ENCODE results near the gene INVS. TPM values are rescaled to one million over a fixed set of nuclear protein-coding genes. Genes with fewer than 3 reads are reported as not detected.
A peak's percentile ranks its signal among the peaks of the same experiment; 100 is the strongest.

INVS gene
- total RNA-seq, 1 experiment from 2014 or later: 17.3 TPM

DNA sequence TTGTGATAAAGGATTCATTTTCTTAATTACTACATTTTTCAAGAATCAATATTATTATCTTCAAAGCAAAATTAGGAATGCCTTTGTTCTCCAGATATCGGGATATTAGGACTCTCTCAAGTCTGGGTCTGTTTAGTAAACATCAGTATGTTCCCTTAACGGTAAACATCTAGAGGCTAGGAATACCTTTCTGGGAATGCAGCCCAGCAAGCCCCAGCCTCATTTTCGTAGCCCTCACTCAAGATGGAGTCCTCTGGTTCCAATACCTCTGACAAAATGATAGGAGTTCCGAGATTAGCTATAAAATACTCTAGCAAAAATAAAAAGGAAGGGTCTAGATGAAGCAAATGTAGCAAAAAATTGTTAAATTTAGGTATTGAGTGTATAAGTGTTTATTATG is 169.2 kb downstream of the INVS start:
- DNase-seq (ENCODE audit: low read depth): no peak

DNA sequence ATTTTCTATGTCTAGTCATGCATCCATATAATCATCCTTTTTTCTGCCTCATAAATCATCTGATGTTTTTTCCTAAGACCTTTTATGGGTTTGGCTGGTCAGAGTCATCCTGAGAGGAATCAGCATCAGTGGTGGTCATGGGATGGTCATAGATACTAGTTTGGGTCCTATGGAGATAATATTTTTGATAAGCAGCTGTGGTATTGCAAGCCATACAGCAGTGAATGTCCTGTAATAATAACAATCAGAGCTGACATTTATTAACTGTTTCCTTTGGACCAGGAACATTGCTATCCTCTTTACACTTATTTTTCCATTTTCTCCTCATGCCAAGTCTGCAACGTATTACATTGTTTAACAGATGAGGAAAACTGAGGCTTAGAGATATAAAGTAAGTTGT is 170.6 kb downstream of the INVS start:
- no peak for DNase-seq (ENCODE audit: low read depth)

DNA sequence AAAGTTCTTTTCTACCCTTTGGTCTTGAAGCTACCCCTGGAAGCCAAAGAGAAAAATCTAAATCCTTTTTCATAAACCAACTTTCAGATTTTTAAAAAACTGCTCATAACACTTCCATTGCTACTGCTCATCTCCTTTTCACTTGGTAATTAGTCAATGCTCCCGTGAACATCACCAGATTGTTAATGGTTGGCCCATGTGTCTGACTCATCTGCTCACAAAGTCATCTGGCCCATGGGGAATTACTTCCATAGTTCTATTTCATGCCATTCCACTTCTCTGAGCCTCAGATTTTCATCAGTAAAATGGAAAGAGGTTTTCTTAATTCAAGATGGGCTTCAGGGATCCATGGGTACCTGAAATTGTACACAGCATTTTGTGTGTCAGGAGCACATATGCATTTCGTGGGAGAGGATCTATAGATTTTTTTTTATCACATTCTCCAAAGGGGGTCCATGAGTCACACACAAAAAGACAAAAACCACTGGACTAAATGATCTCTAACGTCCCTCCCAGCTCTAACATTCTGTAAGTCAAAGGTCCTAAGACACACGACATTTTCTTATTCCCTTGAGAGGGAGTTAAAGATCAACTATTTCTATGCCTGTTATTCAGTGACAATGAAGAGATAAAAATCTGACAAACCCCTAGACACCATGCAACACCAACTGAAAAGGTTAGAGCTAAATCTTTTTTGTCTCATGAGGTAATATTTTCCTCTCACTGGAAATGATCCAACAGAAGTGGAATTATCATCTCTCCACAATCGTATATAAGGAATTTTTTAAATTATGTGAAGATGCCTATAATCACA is 178.3 kb downstream of the INVS start:
- DNase-seq (ENCODE audit: low read depth): peak; percentile 46

DNA sequence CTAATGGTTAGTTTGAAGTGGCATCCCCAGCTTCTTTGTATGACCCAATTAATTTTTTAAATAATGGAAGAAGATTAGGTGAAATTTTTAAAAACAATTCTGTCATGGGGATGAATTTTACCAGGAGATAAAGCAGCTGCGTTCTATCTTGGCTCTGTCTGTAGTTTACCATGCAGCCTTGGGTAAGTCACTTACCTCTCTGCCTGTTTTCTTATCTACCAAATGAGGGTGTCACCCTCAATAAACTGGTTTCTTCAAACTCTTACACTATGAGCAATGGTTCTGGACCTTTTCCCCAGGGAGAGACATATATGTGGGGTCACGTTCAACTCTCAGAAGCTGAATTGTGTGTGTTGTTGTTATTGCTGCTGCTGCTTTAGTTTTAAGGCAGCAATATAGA is 182.0 kb downstream of the INVS start:
- no peak for DNase-seq (ENCODE audit: low read depth)

DNA sequence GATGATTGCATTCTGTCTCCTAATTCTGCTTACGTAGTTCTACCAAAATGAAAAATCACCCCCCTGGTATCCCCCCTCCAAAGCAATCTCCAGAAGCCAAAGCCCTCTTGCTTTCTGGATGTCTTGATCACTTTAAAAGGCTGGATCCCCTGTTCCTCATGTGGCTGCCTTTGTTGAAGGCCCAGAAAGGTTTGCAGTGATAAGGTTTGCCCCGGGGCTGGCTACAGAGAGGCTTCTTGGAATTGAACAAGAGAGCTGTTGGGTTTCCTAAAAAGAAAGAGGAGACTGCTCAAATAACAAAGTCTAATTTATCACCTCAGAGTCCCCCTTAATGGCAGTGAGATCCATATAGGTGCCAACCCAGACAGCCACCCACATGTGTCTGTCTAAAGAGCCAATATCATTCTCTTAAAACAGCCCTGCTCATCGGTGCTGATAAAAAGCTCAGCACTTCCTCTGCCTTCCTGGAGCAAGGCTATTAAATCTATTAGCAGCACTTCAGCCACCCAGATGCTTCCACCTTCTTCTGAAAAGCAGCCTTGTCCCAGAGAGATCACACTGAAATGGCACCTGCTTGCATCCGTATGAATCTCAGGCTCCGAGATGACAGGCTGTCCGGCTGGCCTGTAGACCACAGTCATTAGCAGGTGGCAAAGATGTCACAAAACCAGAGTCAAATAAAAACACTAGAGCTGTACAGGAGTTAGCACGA is 182.8 kb downstream of the INVS start:
- DNase-seq (ENCODE audit: low read depth): no peak

DNA sequence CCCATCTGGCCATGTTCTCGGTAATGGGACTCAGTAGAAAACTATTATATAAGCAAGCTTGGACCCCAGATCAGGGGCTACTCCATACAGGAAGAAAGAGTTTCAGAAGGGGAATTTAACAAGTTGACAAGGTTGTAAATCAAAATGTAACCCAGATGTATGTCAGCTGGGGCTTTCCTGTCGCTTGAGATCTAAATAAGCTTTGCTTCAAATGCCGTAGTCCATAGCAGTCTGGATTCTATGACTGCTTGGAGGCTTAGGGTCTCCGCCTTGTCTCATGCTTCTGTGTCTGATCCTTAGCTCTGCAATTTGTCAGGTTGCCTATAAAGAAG is 183.3 kb downstream of the INVS start:
- DNase-seq (ENCODE audit: low read depth): no peak

DNA sequence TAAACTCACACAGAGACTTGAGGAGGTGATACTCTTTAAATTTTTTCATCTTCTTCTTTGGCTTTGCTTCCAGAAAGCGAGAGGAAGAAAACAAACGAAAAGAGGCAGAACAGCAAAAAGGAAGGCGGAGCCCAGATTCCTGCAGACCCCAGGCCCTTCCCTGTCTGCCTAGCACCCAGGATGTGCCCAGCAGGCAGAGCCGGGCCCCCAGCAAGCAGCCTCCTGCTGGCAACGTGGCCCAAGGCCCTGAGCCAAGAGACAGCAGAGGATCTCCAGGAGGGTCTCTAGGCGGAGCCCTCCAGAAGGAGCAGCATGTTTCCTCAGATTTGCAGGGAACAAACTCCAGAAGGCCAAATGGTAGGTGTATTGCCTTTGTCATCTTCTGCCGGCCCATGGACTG is 185.2 kb downstream of the INVS start:
- DNase-seq (ENCODE audit: low read depth): no peak

DNA sequence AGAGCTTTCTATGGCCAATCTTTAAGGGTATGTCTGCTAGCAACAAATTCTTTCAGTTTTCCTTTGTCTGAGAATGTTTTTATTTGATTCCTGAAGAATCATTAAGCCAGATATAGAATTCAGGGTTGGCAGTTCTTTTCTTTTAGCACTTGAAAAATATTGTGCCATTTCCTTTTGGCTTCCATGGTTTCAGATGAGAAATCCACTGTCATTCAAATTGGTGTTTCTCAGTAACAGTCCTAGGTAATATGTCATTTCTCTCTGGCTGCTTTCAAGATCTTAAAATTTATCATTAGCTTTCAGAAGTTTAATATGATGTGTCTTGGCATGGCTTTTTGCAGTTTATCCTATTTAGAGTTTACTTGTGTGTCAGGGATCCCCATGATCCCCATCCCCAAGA is 186.0 kb downstream of the INVS start:
- no peak for DNase-seq (ENCODE audit: low read depth)

DNA sequence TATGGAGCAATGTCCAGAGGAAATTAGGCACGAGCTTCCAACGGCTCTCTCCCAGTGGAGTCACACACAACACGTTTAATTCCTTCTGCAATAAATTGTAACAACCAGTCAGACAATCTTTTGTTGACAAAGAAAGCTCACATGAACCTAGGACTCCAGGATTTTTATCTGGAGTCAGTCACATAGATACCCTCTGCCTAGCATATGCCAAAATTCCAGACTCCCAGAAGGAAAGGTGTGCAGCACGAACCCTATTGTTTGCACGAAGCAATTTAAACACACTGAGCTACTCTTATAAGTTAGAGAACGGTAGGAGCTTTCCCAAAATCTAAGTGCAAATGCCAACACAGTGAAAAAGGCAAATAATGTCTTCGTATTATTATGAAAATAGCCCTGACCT is 186.6 kb downstream of the INVS start:
- DNase-seq (ENCODE audit: low read depth): no peak

DNA sequence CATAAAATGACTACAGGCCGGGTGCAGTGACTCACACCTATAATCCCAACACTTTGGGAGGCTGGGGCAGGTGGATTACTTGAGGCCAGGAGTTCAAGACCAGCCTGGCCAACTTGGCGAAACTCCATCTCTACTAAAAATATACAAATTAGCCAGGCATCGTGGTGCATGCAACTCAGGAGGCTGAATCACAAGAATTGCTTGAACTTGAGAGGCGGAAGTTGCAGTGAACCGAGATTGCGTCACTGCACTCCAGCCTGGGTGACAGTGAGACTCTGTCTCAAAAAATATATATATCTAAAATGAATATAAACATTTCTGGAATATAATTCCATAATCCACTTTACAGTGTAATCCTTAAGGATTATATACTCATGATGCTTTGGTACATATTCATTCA is 187.2 kb downstream of the INVS start:
- DNase-seq (ENCODE audit: low read depth): no peak

DNA sequence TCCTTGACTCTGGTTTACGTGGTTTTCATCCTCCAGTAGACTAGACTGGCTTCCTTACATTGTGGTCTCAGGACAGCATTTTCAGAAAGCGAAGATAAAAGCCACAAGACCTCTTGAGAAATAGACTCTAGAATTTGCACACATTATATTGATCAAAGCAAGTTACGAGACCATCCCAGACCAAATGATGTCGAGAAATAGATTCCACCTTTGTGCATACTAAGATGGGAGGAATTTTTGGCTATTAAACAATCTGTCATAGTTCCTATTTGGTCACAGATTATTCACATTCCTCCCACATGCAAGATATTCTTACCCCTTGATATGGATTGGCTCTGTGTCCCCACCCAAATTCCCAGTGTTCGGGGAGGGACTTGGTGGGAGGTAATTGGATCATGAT is 188.1 kb downstream of the INVS start:
- DNase-seq (ENCODE audit: low read depth): no peak

DNA sequence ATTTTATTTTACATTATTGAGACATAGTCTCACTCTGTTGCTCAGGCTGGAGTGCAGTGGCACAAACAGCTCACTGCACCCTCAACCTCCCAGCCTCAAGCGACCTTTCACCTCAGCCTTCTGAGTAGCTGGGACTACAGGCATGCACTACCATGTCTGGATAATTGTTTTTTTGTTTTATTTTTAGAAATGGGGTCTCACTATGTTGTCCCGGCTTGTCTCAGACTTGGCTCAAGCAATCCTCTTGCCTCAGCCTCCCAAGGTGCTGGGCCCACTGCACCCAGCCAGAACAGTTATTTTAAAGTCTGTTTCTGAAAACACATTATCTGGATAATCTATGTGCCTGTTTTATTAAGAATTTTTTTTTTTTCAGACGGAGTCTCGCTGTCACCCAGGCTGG is 191.7 kb downstream of the INVS start:
- no peak for DNase-seq (ENCODE audit: low read depth)

DNA sequence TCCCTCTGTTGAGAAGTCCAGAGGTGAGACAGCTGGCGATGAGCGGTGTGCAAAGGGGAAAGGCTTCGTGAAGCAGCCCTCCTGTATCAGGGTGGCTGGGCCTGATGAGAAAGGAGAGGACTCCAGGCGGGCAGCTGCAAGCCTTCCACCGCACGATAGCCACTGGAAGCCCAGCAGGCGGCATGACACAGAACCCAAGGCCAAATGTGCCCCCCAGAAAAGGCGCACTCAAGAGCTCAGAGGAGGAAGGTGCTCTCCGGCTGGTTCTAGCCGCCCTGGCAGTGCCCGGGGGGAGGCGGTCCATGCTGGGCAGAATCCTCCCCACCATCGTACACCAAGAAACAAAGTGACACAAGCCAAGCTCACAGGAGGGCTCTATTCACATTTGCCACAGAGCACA is 193.4 kb downstream of the INVS start:
- DNase-seq (ENCODE audit: low read depth): no peak

DNA sequence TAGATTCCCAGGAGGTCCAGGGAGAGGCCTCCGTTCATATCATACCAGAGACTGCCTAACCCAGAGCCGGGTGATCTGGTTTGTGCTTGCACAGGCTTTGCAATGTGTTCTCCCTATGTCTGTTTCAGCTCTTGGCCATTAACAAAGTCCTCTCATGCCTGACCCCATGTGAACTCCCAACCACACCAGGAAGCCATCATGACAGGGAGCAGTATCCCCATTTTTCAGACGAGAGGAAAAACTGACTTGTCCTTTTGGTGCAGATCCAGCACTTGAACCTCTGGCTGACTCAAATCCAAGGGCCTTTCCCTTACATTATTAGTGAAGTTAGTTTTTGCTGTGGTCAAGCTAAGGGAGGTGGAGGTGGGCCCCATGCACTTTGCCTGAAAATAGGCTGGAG is 195.3 kb downstream of the INVS start:
- DNase-seq (ENCODE audit: low read depth): no peak

DNA sequence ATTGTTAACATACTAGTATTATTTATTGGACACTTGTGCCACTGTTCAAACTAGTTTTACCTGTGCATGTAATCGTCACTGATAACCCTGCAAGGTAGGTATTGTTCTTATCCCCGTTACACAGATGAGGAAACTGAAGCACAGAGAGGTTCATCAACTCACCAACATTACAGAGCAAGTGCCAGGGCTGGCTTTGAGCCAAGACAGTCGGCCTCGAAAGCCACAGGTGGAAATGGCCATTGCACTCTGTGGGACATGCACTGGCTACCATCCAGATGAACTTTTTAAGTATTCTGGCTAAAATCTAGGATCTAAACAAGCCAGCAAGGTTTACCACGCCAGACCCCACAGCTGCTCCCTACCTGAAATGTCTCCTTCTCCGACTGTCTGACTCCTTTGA is 195.8 kb downstream of the INVS start:
- DNase-seq (ENCODE audit: low read depth): no peak

DNA sequence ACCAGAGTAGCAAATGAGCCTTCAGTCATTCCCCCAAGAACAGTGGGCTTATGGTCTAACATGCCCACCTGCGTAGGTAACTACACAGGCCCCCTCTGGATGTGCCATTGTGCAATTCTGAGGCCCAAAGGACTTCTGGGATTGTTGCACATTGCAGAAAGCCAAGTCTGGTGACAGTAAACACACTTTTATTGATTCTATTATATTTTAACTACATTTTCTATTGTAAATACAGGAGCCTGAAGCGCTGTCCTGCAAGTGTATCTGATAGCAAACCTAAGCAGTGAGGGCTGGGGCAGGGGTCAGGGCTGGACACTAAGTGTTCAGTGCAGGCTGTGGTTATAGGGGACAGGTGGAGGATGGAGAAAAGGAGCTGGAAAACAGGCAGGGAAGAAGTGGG is 196.2 kb downstream of the INVS start:
- no peak for DNase-seq (ENCODE audit: low read depth)

DNA sequence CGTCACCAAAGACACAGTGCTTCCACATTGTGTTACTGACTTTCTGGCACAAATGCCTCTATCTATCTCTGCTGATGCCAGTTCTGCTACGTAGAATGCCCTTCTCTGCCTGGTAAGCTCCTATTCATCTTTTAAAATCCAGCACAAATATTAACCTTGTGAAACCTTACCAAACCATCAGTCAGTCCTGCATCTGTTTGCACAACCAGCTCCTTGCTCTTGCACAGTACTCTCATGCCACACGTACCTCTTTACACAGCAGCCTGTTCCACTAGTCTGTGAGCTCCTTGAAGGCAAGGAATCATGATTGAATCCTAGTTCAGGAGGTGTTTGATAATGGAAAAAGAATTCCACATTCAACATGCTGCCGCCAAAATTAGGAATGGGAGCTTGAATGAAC is 197.4 kb downstream of the INVS start:
- DNase-seq (ENCODE audit: low read depth): no peak

DNA sequence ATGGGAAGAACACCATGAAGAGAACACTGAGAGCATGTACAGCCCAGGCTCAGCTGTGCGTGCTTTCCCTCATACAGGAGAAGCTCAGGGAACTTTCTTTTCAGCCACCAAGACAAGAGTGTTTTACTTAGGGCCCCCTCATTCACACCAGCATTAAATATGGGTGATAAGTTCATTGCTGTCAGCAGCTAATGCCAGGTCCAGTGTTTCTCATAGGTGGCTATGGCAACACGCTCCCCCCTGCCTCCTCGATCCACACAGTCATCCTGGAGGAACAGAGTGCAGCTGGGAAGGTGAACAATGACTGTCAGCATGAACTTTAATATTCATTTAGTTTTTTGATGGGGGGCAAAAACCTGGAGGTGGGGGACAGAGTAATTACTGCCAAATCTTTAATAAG is 199.3 kb downstream of the INVS start:
- DNase-seq (ENCODE audit: low read depth): no peak

DNA sequence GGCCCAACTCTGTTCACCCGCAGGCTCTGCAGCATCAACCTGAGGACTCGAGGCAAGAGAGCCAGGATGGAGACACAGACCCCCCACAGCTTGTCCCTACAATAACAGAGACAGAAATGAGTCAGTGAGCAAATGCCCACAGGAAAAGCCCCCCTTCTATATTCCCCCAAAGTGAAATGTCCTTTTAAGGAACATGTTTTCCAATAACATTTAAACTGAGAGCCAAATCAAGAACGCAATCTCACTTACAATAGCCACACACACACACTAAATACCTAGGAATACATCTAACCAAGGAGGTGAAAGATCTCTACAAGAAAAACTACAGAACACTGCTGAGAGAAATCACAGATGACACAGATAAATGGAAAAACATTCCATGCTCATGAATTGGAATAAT is 204.7 kb downstream of the INVS start:
- no peak for DNase-seq (ENCODE audit: low read depth)

DNA sequence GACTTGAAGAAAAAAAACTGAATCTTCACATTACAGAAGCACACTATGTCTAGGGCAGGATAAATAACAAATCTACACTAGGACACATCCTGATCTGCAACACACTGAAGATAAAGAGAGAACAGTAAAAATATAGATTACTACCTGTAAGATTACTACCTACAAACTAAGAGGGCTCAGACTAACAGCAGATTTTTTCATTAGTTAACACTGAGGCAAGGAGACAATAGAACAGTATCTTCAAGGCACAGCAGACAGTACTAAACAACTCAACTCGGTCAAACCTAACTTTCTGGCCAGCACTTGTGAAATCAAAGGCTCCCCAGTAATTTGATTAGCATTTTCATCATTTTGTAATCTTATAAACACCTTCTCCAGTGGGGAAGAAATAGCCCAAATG is 207.2 kb downstream of the INVS start:
- DNase-seq (ENCODE audit: low read depth): no peak

DNA sequence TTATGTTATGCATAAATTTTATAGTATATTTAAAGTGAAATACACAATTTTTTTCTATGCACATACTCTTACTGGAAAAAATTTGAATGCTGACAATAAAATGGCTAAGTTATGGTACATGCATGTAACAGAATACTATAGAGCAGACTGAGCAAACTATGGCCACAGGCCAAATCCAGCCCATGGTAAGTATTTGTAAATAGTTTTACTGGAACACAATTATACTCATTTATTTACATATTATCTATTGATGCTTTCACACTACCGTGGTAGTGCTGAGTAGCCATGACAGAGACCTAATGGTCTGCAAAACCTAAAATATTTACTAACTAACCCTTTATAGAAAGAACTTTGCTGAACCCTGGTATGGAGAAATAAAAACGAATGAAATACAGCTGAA is 208.0 kb downstream of the INVS start:
- no peak for DNase-seq (ENCODE audit: low read depth)

DNA sequence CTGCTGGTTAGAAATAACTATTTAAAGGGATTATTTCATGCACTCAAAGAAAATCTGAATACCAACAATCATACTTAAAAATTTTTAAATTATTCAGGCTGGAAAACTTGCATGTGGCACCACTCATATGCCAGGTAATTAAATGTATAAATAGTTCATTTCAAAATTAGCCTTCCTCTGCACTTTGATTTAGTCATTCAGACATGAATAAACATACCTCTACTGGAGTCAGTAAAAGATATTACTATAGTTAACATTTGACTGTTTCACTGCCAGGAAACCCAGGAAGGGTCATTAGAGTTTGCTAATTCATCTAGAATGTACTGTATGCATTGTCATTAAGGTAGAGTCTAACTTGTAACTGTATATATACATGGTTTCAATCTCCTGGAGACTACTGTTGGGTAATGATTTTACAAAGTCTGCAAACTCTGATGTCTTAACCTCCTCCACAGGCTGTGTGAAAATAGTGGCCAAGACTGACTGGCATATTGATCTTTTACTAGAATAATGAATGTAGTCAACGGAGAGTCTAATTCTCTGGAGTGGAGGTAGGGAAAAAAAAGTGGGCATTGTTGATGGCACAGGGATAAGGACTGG is 210.0 kb downstream of the INVS start:
- no peak for DNase-seq (ENCODE audit: low read depth)

DNA sequence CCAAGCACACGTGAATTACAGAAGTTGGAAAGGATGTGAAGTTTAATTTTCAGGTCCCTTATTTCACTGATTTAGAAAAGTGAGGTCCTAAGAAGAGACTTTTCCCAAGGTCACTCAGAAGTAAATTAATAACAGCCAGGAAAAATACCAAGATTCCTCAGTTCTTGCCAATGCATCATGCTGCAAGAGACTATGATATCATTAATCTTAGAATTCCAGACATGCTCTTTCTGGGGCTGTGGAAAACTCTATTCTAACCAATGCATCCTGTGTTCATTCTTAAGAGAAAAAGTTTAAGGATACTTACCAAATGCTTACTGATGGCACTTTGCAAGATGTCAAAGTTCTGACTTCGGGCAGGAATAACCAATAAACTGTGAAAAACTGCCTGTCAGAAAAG is 210.9 kb downstream of the INVS start:
- no peak for DNase-seq (ENCODE audit: low read depth)

Measured in HT1080 (cell line).